Skeletal muscle satellite cell (primary cell): Measurements from ENCODE around the gene FHDC1.

Experiments used
- H3K27me3 ChIP-seq: 2 replicates; pipeline ENCODE4 v1.7.0; 2013; ENCODE audit warnings: low read length; ENCODE audit not compliant: control insufficient read depth, insufficient read depth
- H3K36me3 ChIP-seq: 2 replicates; pipeline ENCODE4 v1.7.0; 2013; ENCODE audit warnings: mild to moderate bottlenecking, control low read depth, low read length; ENCODE audit not compliant: insufficient read depth
- H3K4me1 ChIP-seq: 2 replicates; pipeline ENCODE4 v1.7.0; 2013; ENCODE audit warnings: low read length; ENCODE audit not compliant: control insufficient read depth, insufficient read depth
- H3K4me2 ChIP-seq: 2 replicates; pipeline ENCODE4 v1.7.0; 2013; ENCODE audit warnings: mild to moderate bottlenecking, low read length
- H3K4me3 ChIP-seq: 2 replicates; pipeline ENCODE4 v1.7.0; 2013; ENCODE audit warnings: low read length
- H3K9ac ChIP-seq: 2 replicates; pipeline ENCODE4 v1.7.0; 2013; ENCODE audit warnings: mild to moderate bottlenecking, low read depth, low read length, moderate library complexity
- H3K9me3 ChIP-seq: replicated peaks from 2 replicates; pipeline ENCODE4 v1.7.0; 2013; ENCODE audit warnings: mild to moderate bottlenecking, control low read depth, low read length

The FHDC1 gene

GRCh38 chr4:152960082-152960481 is 24.0 kb downstream of the FHDC1 start:
- Histone ChIP-seq H3K9ac (no peak overlapping the region), H3K27me3 (no peaks in the 10 kb centered on the region), H3K36me3 (no peaks in the 10 kb centered on the region), H3K9me3 (no peaks in the 10 kb centered on the region), H3K4me3 (no peak overlapping the region), H3K4me2 (no peak overlapping the region), H3K4me1 (peaks cover 18% of the 10 kb centered on the region)

GRCh38 chr4:152961014-152961772 is 25.1 kb downstream of the FHDC1 start:
- Histone ChIP-seq H3K9me3 (no peaks in the 10 kb centered on the region), H3K27me3 (no peaks in the 10 kb centered on the region), H3K4me3 (no peak overlapping the region), H3K9ac (no peak overlapping the region), H3K36me3 (no peaks in the 10 kb centered on the region), H3K4me1 (peaks cover 18% of the 10 kb centered on the region), H3K4me2 (peak overlapping the region; percentile 28)

- no peaks in the 10 kb centered on the region for H3K36me3 ChIP-seq
- no peak overlapping the region for H3K4me3 ChIP-seq
- no peaks in the 10 kb centered on the region for H3K9me3 ChIP-seq
- no peaks in the 10 kb centered on the region for H3K27me3 ChIP-seq
- H3K9ac ChIP-seq: no peak overlapping the region
- H3K4me2 ChIP-seq: peak overlapping the region; percentile 28
- H3K4me1 ChIP-seq: peaks cover 13% of the 10 kb centered on the region
Observed at GRCh38 chr4:152961773-152962115, 25.6 kb downstream of the FHDC1 start.

- H3K27me3 ChIP-seq: no peaks in the 10 kb centered on the region
- H3K9me3 ChIP-seq: no peaks in the 10 kb centered on the region
- H3K36me3 ChIP-seq: no peaks in the 10 kb centered on the region
- no peak overlapping the region for H3K9ac ChIP-seq
- H3K4me1 ChIP-seq: peaks cover 9% of the 10 kb centered on the region
- no peak overlapping the region for H3K4me2 ChIP-seq
- H3K4me3 ChIP-seq: no peak overlapping the region
Observed at GRCh38 chr4:152962150-152962549, 26.0 kb downstream of the FHDC1 start.

GRCh38 chr4:152964335-152964734 is 28.2 kb downstream of the FHDC1 start:
- H3K27me3 ChIP-seq: no peaks in the 10 kb centered on the region
- H3K4me1 ChIP-seq: peaks cover 8% of the 10 kb centered on the region
- no peak overlapping the region for H3K4me2 ChIP-seq
- no peak overlapping the region for H3K9ac ChIP-seq
- no peaks in the 10 kb centered on the region for H3K9me3 ChIP-seq
- H3K36me3 ChIP-seq: no peaks in the 10 kb centered on the region
- no peak overlapping the region for H3K4me3 ChIP-seq

GRCh38 chr4:152965611-152966010 is 29.5 kb downstream of the FHDC1 start:
- H3K4me2 ChIP-seq: no peak overlapping the region
- H3K4me3 ChIP-seq: no peak overlapping the region
- H3K27me3 ChIP-seq: no peaks in the 10 kb centered on the region
- H3K4me1 ChIP-seq: peaks cover 8% of the 10 kb centered on the region
- no peaks in the 10 kb centered on the region for H3K9me3 ChIP-seq
- no peaks in the 10 kb centered on the region for H3K36me3 ChIP-seq
- no peak overlapping the region for H3K9ac ChIP-seq

- Histone ChIP-seq H3K4me3 (no peak overlapping the region), H3K4me1 (no peaks in the 10 kb centered on the region), H3K36me3 (no peaks in the 10 kb centered on the region), H3K27me3 (no peaks in the 10 kb centered on the region), H3K4me2 (no peak overlapping the region), H3K9me3 (no peaks in the 10 kb centered on the region), H3K9ac (no peak overlapping the region)
Observed at GRCh38 chr4:152967907-152968306, 31.8 kb downstream of the FHDC1 start.

GRCh38 chr4:152968806-152969394 is 32.8 kb downstream of the FHDC1 start:
- Histone ChIP-seq H3K4me3 (no peak overlapping the region), H3K4me1 (peaks cover 7% of the 10 kb centered on the region), H3K9me3 (no peaks in the 10 kb centered on the region), H3K9ac (no peak overlapping the region), H3K27me3 (no peaks in the 10 kb centered on the region), H3K4me2 (no peak overlapping the region), H3K36me3 (no peaks in the 10 kb centered on the region)

GRCh38 chr4:152970102-152970820 is 34.1 kb downstream of the FHDC1 start:
- Histone ChIP-seq H3K4me3 (no peak overlapping the region), H3K4me1 (peaks cover 7% of the 10 kb centered on the region), H3K9me3 (no peaks in the 10 kb centered on the region), H3K36me3 (no peaks in the 10 kb centered on the region), H3K9ac (no peak overlapping the region), H3K27me3 (no peaks in the 10 kb centered on the region), H3K4me2 (no peak overlapping the region)

- no peak overlapping the region for H3K4me2 ChIP-seq
- no peaks in the 10 kb centered on the region for H3K36me3 ChIP-seq
- peaks cover 7% of the 10 kb centered on the region for H3K4me1 ChIP-seq
- H3K9ac ChIP-seq: no peak overlapping the region
- H3K27me3 ChIP-seq: no peaks in the 10 kb centered on the region
- no peaks in the 10 kb centered on the region for H3K9me3 ChIP-seq
- H3K4me3 ChIP-seq: no peak overlapping the region
Observed at GRCh38 chr4:152971053-152971452, 34.9 kb downstream of the FHDC1 start.

GRCh38 chr4:152972821-152973628 is 36.9 kb downstream of the FHDC1 start:
- Histone ChIP-seq H3K9ac (no peak overlapping the region), H3K4me3 (no peak overlapping the region), H3K36me3 (no peaks in the 10 kb centered on the region), H3K4me2 (peak overlapping the region; percentile 17), H3K9me3 (no peaks in the 10 kb centered on the region), H3K27me3 (peaks cover under 1% of the 10 kb centered on the region), H3K4me1 (peaks cover 7% of the 10 kb centered on the region)
